ENCODE measurements around the gene SYT7. TPM values are rescaled to one million over a fixed set of nuclear protein-coding genes. Genes with fewer than 3 reads are reported as not detected.

Gene SYT7
- total RNA-seq, 2 donors from 2014 or later, result 8.6 to 12.2 TPM

DNA sequence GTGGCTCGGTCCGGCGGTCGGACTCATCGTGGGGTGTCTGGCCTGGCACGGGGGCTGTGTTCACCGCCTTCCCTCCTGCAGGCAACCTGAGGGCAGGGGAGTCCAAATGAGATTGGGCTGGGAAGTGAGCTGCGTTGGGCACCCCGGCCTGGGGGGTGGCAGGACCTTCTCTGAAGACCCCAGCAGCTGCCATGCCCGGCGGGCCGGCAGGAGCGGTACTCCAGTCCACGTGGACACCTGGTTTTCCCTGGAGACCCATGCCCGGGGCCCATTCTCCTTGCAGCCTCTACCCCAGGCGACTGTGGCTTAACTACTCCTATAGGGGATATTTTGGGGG is 47.9 kb downstream of the SYT7 start:
- intact Hi-C loops (cut with DNase I), result no loop called here
- no peaks in the 10 kb centered on the region for H3K27me3 ChIP-seq
- peaks cover 16% of the 10 kb centered on the region for H3K4me1 ChIP-seq
- TF ChIP-seq, protein P1, sequence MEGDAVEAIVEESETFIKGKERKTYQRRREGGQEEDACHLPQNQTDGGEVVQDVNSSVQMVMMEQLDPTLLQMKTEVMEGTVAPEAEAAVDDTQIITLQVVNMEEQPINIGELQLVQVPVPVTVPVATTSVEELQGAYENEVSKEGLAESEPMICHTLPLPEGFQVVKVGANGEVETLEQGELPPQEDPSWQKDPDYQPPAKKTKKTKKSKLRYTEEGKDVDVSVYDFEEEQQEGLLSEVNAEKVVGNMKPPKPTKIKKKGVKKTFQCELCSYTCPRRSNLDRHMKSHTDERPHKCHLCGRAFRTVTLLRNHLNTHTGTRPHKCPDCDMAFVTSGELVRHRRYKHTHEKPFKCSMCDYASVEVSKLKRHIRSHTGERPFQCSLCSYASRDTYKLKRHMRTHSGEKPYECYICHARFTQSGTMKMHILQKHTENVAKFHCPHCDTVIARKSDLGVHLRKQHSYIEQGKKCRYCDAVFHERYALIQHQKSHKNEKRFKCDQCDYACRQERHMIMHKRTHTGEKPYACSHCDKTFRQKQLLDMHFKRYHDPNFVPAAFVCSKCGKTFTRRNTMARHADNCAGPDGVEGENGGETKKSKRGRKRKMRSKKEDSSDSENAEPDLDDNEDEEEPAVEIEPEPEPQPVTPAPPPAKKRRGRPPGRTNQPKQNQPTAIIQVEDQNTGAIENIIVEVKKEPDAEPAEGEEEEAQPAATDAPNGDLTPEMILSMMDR (IDR thresholded peaks at IDR 0.05), result no peak
- TF ChIP-seq POLR2A (IDR thresholded peaks at IDR 0.05), result no peak
- 72 to 90% methylated on average over 9 to 10 of the region's 16 CpGs for WGBS, 2 donors
- no peak overlapping the region for H3K4me3 ChIP-seq
- DNase-seq, result no peak
- no peak for ATAC-seq
- H3K9me3 ChIP-seq, result no peaks in the 10 kb centered on the region
- H3K36me3 ChIP-seq (replicated peaks in 1 of 2; ENCODE audit: insufficient read depth in 1 of 2, low read depth in 2 of 2), result no peaks in the 10 kb centered on the region
- H3K27ac ChIP-seq, result peak overlapping the region in 1 of 4 donors; percentile 30

- no peak overlapping the region for H3K4me3 ChIP-seq
- no peaks in the 10 kb centered on the region for H3K9me3 ChIP-seq
- WGBS, 2 donors, result 49 to 60% methylated on average over 8 to 10 of the region's 10 CpGs
- TF ChIP-seq, protein P1 (IDR thresholded peaks at IDR 0.05), result peak; percentile 61 to 80 (median 67)
- TF ChIP-seq POLR2A (IDR thresholded peaks at IDR 0.05), result no peak
- peak overlapping the region in 1 of 4 donors; percentile 30 for H3K27ac ChIP-seq
- ATAC-seq, result peak; percentile 52
- no peaks in the 10 kb centered on the region for H3K36me3 ChIP-seq (replicated peaks in 1 of 2; ENCODE audit: insufficient read depth in 1 of 2, low read depth in 2 of 2)
- H3K27me3 ChIP-seq, result no peaks in the 10 kb centered on the region
- peaks cover 17% of the 10 kb centered on the region for H3K4me1 ChIP-seq
- intact Hi-C loops (cut with DNase I), result no loop called here
- DNase-seq, result peak; percentile 45 to 65 (median 51)
Observed at GRCh38 chr11:61532134-61533038, 48.5 kb downstream of the SYT7 start.

DNA sequence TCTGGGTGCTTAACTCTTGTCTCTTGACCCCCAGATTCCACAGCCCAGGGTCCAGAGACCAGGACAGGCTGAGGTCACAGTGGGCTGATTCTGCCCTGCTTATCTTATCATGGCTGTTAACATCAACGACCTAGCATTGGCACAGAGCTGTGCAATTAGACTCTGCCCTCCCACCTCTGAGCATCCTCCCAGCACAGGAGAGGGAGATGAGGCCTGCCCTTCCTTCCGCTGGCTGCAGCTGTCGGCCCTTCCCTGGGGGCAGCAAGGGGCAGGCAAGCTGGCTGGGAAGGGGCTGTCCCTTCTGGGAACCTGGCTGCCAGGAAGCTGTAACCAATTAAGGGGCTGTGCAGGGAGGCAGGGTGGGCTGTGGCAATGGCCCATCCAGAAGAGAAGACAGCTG is 49.8 kb downstream of the SYT7 start:
- DNase-seq (no peak), ATAC-seq (no peak)
- no peaks in the 10 kb centered on the region for H3K27me3 ChIP-seq
- H3K9me3 ChIP-seq, result no peaks in the 10 kb centered on the region
- H3K36me3 ChIP-seq (replicated peaks in 1 of 2; ENCODE audit: insufficient read depth in 1 of 2, low read depth in 2 of 2), result no peaks in the 10 kb centered on the region
- 48 to 100% methylated on average over 2 to 3 of the region's 3 CpGs for WGBS, 2 donors
- no peak overlapping the region for H3K4me3 ChIP-seq
- no peak for TF ChIP-seq POLR2A (IDR thresholded peaks at IDR 0.05)
- TF ChIP-seq, protein P1 (IDR thresholded peaks at IDR 0.05), result no peak
- peaks cover 25% of the 10 kb centered on the region for H3K4me1 ChIP-seq
- intact Hi-C loops (cut with DNase I), result no loop called here
- H3K27ac ChIP-seq, result no peak overlapping the region

DNA sequence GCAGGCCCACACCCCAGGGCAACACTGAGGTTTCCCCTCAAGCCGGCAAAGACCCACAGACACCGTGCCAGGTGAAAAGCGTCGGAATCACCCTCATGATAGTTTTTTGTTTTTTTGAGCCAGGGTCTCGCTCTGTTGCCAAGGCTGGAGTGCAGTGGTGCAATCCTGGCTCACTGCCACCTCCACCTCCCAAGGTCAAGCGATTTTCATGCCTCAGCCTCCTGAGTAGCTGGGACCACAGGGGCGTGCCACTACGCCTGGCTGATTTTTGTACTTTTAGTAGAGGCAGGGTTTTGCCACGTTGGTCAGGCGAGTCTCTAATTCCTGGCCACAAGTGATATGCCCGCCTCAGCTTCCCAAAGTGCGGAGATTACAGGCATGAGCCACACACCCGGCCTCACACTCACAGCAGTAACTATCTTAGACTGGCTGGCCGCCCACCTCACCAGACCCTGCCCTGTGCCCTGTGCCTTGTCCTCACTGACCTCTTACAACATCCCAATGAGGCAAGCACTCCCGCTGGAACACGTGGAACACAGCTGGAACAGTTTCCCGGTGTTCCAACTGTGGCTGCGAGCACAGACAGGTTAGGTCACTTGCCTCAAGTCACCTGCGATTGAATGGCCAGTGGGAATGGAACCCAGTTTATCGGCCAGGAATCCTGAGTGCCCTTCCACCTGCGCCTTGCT is 51.2 kb downstream of the SYT7 start:
- DNase-seq (peak; percentile 40 to 68 (median 66)), ATAC-seq (peak; percentile 40)
- H3K27ac ChIP-seq, result peak overlapping the region in 1 of 4 donors; percentile 24
- WGBS, 2 donors, result 31 to 37% methylated on average over 9 to 21 of the region's 21 CpGs
- H3K4me3 ChIP-seq, result no peak overlapping the region
- TF ChIP-seq POLR2A (IDR thresholded peaks at IDR 0.05), result no peak
- TF ChIP-seq, protein P1 (IDR thresholded peaks at IDR 0.05), result no peak
- H3K4me1 ChIP-seq, result peaks cover 25% of the 10 kb centered on the region
- H3K27me3 ChIP-seq, result no peaks in the 10 kb centered on the region
- intact Hi-C loops (cut with DNase I), result no loop called here
- H3K9me3 ChIP-seq, result no peaks in the 10 kb centered on the region
- no peaks in the 10 kb centered on the region for H3K36me3 ChIP-seq (replicated peaks in 1 of 2; ENCODE audit: insufficient read depth in 1 of 2, low read depth in 2 of 2)
